Measurements from ENCODE around the gene ABR.

GRCh38 chr17:1070411-1070810 lies 109.4 kb downstream of the ABR start:
- TF ChIP-seq CTCF (IDR thresholded peaks at IDR 0.05; ENCODE audit: control extremely low read depth in 1 of 3, insufficient read depth in 1 of 3, low read depth in 1 of 3, low read length in 3 of 3) (no peak), RNF2 (IDR thresholded peaks at IDR 0.05; ENCODE audit: borderline replicate concordance, low read depth, low read length, missing control alignments, poor library complexity, severe bottlenecking) (no peak), EP300 (IDR thresholded peaks at IDR 0.05; ENCODE audit: borderline replicate concordance in 1 of 2, low read depth in 2 of 2, low read length in 2 of 2) (no peak), JUND (IDR thresholded peaks at IDR 0.05; ENCODE audit: low read length) (no peak), SP1 (IDR thresholded peaks at IDR 0.05; ENCODE audit: low read depth, low read length) (no peak), CHD1 (IDR thresholded peaks at IDR 0.05; ENCODE audit: low read depth, low read length) (no peak), POLR2A (IDR thresholded peaks at IDR 0.05; ENCODE audit: control extremely low read depth in 1 of 2, low read depth in 2 of 2, low read length in 2 of 2) (no peak), POLR2AphosphoS5 (IDR thresholded peaks at IDR 0.05; ENCODE audit: low read depth, low read length) (no peak), TAF1 (IDR thresholded peaks at IDR 0.05; ENCODE audit: low read depth, low read length) (no peak), BRCA1 (IDR thresholded peaks at IDR 0.05; ENCODE audit: low read depth, low read length) (no peak), GTF2F1 (IDR thresholded peaks at IDR 0.05; ENCODE audit: borderline replicate concordance, low read depth, low read length) (no peak), SIN3A (conservative IDR thresholded peaks at IDR 0.05 in 1 of 2, IDR thresholded peaks at IDR 0.05 in 1 of 2; ENCODE audit: low read depth in 1 of 2, low read length in 2 of 2) (no peak), CEBPB (IDR thresholded peaks at IDR 0.05; ENCODE audit: low read depth, low read length) (no peak)
